HG03457 (cell line): Measurements from ENCODE around the gene BTN2A1.
"Not testable (repeated sequence)": the region's sequence is repeated elsewhere in the genome, so short reads cannot be mapped to it uniquely, and the experiment has no call there.

Experiments used
- ATAC-seq: cut with Tn5 transposase; IDR thresholded peaks from one replicate; pipeline ENCODE4 v1.9.1; 2021; ENCODE audit warnings: moderate number of reproducible peaks; ENCODE audit not compliant: unreplicated experiment

The BTN2A1 gene

GRCh38 chr6:26457806-26458688, at the start of gene BTN2A1:
Gene BTN2A1 (plus strand): TSS chr6:26457955. CDS start chr6:26458637, 682 bp downstream.
- peak; percentile 92 for ATAC-seq

DNA sequence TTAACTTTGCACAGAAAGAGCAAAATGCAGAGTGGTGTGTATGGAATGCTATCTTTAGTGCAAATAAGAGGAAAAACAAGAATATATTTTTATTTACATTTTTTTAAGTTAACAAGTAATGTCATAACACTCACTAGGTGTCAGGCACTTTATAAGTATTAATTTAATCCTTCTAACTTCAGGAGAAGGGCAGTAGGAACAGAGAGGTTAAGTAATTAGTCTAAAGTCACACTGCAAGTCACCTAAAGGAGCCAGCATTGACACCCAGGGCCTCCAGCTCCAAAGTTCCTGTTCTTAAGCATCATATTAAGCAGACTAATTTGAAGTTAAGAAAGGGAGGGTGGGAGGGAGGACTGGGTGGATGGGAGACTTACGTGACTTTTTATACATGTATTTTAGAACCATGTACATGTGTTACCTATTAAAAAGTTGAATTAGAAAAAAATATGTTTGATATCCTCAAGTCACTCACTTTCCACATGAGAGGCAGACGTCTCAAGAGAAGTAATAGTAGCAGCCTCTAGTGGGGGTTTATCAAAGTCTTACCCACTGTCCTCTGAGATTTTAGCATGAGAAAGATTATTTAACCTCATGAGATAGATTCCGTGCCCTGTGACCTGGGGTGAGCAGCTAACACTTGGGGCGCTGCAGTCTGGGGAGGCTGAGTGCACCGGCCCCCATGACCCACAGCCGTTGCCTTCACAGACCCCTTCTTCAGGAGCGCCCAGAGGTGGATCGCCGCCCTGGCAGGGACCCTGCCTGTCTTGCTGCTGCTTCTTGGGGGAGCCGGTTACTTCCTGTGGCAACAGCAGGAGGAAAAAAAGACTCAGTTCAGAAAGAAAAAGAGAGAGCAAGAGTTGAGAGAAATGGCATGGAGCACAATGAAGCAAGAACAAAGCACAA, 48.7 kb upstream of the BTN2A1 start:
- ATAC-seq, result no peak

DNA sequence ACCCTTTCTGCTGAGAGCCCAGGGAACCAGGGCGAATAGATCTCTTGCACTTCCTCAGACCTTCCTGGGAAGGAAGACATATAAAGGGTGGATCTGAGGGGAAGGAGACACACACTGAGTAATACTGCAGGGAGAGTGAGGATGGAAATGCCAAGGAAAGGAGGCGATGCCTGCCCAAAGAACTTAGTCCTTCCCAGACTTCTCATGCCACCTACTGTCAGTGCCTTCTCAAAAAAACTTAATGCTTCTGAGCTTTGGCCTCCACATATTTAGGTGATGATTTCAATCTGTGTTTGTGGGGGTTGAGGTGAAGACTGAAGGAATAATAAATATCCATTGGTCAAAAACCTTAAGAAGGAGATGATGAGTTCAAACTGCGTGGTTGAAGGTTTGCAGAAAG, 46.0 kb upstream of the BTN2A1 start:
- no peak for ATAC-seq

GRCh38 chr6:26412228-26412627, 45.5 kb upstream of the BTN2A1 start:
- no peak for ATAC-seq

- ATAC-seq, result no peak
These were observed 44.8 kb upstream of the BTN2A1 start for GRCh38 chr6:26412954-26413353.

DNA sequence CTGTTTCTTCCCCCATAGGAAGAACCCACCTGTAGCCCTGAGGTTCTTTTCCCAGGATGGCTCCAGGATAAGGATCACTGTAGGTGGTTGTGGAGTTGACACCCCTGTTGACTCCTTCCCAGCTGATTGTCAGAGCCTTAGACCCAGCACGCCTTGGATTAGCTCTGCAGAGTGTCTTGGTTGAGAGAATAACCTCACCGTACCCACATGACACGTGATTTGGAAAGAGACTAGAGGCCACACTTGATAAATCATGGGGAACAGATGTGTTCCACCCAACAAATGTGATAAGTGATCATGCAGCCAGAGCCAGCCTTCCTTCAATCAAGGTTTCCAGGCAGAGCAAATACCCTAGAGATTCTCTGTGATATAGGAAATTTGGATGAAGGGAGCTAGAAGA, 43.5 kb upstream of the BTN2A1 start:
- ATAC-seq, result no peak

DNA sequence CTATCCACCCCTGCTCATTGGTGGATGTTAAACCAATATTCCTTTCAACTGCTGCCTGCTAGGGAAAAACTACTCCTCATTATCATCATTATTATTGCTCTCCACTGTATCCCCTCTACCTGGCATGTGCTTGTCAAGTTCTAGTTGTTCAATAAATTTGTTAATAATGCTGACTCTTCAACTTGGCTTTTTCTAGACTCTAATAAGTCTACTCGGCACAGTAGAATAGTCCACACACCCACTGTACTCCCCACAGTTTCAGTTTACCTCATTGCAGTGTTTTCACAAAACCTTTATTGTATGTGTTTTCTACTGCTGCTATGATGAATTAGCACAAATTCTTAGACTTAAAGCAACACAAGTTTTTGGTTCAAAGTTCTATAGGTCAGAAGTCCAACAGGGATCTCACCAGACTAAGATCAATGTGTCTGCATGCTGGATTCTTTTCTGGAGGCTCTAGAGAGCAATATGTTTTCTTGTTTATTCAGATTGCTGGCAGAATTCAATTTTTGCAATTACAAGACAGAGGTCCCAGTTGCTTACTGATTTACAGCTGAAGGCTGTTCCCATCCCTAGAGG, 42.6 kb upstream of the BTN2A1 start:
- no peak for ATAC-seq

DNA sequence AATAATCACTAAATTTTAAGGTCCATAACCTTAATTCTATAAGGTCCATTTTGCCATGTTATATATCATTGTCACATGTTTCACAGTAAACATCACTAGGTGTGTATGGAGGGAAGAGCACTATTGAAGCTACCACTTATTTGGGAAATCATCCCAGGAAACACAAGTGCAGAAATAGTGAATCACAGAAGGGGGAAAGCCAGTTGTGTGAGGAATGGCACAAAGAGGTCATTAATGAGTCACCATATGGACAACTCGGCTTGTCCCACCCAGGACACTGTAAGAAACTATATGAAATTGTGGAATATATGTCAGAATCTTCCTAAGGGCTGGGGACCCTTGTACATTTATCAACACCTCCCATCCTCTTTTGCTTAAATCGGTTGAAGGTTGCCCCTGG, 42.0 kb upstream of the BTN2A1 start:
- ATAC-seq, result no peak

DNA sequence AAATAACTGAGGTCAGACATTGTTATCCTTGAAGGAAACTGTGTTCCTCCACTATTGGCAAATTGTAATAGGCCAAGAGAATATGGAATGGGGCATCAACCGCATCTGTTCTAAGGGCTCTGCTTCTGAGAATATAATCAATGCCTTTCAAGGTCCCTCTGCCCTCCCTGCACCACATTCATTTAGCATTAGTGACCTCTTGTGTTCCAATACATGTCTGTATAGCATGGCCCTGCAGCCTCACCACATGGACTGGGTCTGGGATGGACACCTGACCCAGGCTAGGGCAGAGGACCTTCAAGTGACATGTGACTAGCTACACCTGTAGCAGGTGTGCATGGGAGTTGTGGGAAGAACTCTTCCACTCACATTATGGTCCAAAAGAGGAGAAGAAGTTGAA, 41.5 kb upstream of the BTN2A1 start:
- no peak for ATAC-seq

DNA sequence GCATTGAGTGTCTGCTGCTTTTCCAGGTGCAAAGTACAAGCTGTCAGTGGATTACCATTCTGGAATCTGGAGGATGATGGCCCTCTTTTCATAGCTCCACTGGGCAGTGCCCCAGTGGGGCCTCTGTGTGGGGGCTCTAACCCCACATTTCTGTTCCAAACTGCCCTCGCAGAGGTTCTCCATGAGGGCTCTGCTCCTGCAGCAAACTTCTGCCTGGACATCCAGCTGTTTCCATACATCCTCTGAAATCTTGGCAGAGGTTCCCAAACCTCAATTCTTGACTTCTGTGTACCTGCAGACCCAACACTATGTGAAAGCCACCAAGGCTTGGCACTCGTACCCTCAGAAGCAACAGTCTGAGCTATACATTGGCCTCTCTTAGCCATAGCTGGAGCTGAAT, 39.7 kb upstream of the BTN2A1 start:
- not testable (repeated sequence) for ATAC-seq

- not testable (repeated sequence) for ATAC-seq
These were observed 39.0 kb upstream of the BTN2A1 start for GRCh38 chr6:26418795-26419194.

DNA sequence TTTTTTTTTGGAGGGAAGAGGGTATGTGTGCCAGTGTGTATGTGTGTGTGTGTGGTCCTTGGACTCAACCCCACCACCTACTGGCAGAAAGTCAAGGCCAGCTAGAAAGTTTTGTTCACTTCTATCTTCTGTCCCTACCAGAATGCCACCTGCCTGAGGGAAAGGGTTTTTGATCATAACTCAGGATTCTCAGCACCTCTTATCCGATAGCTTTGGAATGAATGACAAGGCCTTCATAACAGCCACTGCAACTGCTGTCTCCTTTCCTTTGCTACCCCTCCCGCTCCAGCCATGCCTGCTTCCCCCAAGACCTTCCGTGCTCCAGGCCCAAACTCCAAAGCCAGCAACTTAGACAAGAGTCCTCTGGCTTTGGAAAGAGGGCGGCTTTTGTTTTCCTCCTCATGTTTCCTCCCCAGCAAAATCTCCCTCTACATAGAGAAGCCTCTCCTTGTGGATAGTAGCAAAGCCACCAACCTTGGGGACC, 37.0 kb upstream of the BTN2A1 start:
- no peak for ATAC-seq

DNA sequence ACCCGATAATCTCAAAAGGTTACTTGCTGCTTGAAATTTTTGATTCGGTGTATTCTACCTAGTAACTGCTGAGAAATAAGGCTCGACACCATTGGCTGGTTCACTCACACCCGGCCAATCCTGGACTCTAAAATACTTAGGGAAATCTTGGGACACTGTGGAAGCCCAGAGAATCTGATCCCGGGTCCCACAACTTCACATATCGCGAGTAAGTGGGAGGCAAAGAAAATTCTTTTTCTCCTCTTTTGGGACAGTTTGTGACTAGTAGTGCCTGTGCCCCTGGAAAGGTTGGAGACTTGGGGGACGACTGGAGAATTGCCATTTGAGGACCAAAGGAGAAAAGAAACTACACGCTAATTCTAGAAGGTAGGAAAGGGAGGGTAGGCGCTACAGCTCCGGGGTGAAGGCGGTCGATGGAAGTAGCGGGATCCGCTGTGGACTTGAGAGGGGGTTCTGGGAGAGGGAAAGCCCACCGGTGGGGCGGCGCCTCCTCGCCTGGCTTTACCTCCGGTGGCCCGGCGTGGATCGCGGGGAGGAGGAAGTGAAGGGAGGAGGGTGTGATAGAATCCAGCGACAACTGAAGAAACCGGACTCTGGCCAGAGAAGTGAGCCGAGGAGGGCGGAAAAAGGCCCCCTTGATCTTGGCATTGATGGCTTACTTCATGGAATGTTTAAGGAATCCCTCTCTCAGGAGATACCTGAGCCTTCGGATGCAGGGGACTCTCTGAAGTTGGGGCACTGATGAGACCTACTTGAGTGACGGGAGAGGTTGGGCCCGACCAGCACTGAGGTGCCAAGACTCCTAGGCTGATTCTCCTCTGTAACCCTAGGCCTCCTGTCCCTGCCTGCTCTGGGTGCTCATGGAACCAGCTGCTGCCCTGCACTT, 36.3 kb upstream of the BTN2A1 start:
- ATAC-seq, result peak; percentile 82

GRCh38 chr6:26422329-26422728, 35.4 kb upstream of the BTN2A1 start:
- ATAC-seq, result no peak

- ATAC-seq, result no peak
These were observed 30.9 kb upstream of the BTN2A1 start for GRCh38 chr6:26426691-26427450.

DNA sequence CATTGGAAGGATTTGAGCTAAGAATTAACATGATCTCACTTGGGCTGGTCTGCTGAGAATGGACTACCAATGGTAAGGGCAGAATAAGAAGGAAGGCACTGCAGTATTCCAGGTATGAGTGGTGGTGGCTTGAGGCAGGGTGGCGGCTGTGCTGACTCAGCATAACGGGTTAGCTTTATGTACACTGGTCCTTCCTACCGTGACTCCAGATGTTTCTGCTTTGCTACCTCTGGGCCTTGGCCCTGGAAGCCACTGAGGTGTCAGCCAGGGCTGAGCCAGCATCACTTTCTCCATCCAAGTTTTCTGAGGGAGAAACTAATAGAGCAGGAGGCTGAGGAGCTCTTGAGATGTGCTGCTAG, 30.3 kb upstream of the BTN2A1 start:
- ATAC-seq, result no peak

DNA sequence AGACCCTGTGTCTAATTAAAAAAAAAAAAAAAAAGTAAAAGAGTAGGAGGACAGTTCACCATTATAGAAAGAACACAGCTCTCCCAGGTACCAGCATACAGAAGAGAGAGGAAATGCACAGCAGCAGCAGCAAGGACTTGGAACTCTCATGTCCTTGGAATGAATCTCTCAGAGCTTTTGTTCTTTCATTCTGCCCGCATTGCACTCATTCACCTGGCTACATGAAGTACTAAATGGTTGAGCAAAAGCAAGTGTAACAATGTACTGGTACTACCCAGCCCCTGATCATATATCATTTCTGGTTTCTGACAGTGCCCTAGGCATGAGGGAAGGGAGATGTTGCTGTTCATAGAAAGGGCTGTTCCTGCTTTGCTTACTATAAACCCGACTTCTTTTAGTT, 29.5 kb upstream of the BTN2A1 start:
- ATAC-seq, result no peak

DNA sequence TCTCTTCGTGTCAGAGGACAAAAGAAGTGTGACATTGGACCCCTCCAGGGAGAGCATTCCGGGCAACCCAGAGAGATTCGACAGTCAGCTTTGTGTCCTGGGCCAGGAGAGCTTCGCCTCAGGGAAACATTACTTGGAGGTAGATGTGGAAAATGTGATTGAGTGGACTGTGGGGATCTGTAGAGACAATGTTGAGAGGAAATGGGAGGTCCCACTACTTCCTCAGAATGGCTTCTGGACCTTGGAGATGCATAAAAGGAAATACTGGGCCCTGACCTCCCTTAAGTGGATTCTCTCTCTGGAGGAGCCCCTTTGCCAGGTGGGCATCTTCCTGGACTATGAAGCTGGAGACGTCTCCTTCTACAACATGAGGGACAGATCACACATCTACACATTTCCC, 27.0 kb upstream of the BTN2A1 start:
- no peak for ATAC-seq

GRCh38 chr6:26431258-26432172, 26.2 kb upstream of the BTN2A1 start:
- ATAC-seq, result no peak
